Left forelimb (tissue), 1 donor: ENCODE data around the gene RPL38.
A peak's percentile ranks its signal among the peaks of the same experiment; 100 is the strongest.

Experiments used
- DNase-seq: peaks from one replicate; pipeline ENCODE4 v3.0.0-alpha.2; 2018; ENCODE audit warnings: low spot score

RPL38 gene

DNA sequence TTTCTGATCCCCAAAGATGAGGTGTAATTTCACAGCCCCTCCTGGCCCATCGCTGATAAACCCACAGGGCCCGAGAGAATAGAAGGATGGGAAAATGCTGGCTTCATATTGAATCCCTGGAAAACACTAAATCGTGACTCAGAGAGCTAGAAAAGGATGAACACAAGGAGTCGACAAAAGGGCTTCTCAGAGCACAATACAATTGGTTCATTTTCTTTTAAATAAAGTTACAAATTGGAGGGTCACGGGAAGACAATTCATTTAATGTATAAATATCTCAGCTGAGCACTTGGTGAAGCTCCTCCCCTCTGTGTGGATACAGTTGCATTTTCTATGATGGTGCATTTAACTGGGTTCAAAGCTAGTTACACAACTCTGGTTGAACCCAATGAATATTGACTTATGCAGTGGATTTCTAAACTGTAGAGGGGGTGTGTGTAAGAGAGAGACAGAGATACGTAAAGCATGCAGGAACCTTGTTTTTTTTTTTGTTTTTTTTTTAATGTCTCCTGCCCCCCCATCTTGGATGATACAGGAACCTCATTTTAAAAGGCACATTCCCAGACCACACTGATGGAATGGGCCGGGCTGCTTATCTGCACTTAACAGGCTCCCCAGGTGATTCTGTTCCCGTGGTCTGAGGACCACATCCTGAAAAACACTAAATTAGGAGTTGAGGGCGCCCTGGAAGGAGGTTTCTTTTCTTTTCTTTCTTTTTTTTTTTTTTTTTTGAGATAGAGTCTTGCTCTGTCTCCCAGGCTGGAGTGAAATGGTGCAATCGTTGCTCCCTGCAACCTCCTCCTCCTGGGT, 24.0 kb downstream of the RPL38 start:
- no peak for DNase-seq

DNA sequence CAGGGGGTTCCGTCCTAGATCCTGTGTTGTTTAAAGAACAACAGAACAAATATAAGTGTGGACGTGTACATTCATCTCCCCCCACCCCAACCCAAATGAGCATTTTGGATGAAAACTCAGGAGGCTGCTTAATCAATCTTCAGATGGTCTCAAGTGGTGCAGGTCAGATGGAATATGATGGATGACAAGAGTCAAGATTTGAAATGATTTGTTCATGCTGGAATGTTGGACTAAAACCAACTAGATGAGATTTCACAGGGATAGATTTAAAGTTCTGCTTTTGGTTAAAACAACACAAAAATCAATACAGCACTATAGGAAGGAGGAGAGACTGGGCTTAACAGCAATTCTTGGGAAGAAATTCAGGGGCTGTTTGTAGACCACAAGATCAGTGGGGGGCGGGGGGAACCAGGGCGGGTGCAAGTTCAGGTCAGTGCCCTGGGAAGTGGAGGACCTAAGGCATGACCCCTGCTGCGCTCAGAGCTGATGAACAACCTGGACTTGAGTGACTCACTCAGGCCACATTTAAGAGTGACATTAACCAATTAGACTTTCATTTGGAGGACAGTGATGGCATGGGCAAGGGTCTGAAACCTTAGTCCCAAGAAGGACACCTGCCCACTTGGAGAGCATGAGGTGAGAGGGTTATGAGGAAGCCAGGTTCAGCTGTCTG, 25.0 kb downstream of the RPL38 start:
- no peak for DNase-seq

DNA sequence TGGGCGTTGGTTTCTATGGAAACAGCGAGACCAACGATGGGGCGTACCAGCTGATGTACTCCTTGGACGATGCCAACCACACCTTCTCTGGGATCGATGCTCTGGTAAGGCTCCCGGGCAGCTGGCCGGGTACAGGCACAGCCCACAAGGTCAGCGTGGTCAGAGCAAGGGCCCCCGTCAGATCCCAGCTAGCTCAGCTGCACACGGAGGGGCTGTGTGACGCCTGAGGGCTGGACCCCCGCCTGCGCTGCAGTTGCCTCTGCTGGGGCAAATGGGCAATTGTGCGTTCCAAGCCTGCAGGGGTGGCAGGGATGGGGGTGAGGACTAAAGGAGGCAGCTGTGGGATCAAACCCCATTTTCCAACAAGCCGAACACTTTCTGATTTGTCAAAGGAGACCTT, 27.4 kb downstream of the RPL38 start:
- no peak for DNase-seq

DNA sequence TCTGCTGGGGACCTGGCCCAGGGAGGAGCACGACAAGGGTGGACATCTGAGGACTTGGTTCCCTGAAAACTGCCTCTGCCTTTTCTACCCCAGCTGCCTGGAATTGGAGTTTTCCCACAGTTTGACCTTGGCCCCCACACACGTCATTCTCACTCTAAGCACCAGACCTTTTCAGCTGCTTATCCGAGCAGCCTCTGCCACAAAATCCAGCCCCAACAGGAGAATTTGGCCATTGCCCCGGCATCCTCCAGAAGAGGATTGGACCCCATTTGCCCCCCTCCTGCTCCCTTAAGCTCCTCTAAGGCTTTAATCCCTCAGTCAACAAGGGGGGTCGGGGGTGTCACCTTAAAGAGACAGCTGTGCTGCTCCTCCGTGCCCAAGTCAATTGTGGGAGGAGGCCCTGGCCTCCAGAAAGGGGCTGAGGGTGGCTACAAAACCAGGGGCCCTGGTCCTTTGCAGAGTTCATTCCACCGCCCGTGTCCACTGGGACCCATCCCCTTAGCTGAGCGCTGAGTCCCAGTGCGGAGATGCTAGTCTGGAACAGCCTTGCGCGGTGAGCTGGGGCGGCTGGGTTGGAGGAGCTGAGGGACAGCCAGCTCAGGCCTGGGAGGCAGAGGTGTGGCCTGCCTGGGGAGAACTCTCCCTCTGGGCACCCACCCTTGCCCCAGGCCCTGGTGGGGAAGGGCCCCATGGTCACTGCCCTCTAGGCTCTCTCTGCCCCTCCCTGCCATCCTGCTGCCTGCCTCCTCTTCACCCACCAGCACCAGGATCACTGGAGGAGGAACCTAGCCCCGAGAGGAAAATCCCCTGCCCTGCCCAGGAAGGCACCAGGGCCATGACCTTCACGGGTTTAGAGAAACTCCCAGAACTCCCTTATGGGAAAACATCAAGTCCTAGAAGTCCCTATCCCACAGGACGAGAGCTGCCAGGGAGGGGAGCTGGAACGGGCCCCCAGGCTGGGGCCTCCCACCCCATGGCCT, 28.7 kb downstream of the RPL38 start:
- no peak for DNase-seq

DNA sequence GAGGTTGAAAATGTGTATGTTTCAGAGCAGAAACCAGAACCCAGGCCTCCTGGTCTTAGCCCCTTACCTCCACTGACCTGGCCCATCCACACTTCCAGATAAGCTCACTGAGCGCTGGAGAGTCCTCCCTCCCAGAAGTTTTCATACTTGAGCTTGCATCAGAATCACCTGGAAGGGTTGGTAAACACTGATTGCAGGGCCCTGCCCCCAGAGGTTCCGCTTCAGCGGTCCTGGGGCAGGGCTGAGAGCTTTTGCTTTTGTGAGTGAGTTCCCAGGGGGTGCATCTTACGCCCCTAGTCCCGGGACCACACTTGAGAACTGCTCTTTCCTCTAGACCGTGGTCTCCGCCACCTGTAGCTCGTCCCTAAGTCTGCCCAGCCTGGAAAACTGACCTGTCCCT, 30.5 kb downstream of the RPL38 start:
- no peak for DNase-seq

DNA sequence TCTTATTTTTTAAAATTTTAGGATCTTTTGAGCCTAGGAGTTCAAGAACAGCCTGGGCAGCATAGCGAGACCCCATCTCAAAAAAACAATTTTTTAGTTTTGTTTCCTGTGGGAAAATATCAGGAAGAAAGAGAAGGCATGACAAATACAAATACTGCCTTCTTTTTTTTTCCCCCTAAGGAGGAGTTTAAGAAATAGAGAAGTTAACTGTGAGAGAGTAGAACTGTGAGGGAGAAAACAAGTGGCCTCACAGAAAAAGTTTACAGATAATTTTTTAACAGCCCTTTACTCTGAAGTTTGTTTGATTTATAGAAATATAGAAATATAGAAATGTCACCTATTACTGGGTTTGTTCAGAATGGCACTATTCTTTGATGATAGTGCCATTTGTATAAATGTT, 31.0 kb downstream of the RPL38 start:
- DNase-seq: no peak

DNA sequence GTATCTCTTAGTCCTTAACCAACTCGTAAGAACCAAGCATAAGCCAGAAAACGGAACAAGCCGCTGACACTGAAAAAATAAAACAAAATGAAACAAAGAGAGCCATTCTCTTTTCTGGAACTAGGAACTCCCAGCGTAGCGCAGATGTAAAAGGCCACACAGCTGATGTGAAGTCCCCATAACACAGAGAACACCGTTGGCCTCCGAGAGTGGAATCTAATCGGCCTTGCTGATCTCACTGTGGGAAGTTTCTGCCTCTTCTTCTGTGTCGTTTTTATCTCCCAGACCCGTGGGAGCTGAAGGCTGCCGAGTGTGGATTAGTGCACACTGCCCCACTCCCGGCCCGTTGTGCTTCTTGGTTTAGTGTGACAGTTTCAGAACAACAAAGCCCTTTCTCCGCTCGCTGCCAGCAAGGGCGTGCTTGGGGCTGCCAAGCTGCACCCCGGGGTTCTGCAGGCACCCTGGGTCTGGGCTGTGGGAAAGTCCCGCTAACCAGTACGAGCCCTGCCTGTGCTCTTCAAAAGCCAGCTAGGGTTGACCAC, 31.6 kb downstream of the RPL38 start:
- no peak for DNase-seq

DNA sequence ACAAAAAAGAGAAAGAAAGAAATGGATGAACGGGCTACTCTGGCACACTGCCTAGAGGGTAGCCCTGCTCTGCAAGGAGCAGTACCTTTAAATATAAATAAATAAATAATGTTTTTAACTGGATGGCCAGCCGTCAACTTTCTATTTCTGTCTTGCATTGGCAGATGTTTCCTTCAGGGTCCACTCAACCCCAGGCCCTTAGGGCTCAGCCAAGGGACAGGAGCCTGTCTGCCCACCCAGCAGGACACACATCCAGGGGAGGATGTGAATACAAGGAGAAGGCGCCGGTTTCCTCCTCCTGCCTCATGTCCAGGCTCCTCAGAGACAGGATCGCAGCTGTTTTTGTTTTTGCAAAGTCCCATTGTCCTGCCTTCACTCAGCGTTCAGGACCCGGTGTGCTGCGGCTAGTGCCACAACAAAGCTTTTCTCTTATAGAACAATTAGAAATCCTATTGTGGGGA, 32.5 kb downstream of the RPL38 start:
- DNase-seq: no peak

DNA sequence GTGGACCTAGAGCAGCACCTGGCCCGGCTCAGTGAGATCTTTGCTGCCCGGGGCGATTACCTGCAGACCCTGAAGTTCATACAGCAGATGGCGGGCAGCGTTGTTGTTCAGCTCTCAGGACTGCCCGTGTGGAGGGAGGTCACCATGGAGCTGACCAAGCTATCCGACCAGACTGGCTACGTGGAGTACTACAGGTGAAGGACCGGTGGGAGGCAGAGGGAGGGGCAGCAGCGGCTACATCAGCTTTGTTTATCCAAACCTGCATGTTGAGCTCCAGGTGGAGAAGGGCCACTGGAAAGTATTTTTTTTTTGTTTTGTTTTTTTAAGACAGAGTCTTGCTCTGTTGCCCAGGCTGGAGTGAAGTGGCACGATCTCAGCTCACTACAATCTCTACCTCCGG, 33.8 kb downstream of the RPL38 start:
- DNase-seq: no peak

DNA sequence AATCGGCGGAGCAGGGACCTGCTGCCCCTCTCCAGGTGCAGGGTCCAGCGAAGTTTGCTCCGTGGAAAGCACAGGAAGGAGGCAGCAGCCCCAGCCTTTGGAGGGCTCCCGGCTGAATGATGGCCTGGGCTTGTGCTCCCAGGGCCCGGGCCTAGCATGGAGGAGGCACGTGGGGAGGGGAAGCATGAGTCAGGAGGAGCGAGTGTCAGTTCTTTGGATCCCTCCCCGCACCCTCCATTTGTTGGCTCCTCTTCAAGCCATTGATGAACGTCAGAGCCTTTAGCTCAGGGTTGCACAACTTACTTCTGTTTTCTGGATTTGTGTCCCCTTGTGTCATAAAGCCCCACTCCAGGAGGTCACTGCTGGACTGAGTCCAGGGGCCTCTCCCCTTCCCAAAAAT, 35.7 kb downstream of the RPL38 start:
- DNase-seq: no peak

DNA sequence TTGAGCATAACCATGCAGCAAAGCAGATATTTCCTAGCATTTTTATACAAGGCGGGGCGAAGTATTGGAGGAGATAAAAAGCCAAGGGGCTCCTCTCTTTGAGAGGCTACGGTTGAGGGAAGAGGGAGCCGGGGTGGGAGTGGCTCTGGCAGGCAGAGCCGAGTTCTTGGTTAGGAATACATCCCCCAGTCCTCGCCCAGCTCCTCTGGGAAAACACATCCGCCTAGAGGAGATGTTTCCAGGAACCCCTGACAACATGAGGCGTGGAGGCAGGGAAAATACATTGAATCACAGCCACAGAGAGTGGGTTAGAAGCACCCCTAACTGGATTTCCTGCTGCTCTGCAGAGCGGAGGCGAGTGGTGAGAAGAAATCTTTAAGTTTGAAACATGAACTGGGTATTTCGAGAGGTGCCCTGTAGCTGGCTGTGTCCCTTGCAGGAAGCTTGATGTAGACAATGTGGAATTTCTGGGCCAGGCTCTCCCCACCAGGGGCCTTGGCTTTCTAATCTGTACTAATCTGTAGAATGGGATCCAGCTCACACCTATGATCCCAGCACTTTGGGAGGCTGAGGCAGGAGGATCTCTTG, 37.2 kb downstream of the RPL38 start:
- peak; percentile 87 for DNase-seq

DNA sequence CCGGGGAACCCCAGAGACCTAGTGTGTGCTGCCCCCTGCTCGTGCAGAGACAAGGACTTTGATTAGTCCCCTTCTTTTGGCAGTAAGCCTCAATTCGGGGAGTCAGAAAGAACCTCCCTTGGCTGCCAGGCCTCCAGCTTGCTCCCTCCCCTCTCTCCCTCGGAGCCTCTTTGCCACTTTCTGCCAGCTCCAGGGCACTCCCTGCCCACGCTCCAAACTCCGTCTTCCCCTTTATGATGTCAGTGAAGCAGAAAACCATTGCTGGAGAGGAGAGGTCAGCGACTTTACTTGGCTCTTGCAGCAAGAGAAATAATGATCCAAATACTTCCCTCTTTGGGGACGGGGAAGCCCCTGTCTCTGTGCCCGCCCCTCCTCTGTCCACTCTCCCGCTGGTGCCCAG, 38.0 kb downstream of the RPL38 start:
- DNase-seq: no peak

DNA sequence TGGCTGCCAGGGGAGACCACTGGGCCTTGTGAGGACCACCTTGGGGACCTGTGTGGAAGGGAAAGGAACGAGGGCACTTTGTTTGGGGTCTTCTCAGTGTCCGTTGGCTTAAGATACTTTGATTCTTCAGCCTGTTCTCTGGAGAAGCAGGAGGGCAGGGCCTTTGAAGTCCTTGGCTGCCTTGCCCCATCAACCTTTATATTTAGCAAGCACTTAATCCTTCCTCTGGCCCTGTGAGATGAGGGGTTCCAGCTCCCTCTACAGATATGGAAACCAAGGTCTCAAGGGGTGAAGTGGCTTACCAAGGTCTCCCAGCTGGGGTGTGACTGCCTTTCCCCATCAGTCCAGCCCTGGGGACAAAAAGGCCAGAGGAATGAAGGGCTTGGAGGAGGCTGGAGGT, 38.4 kb downstream of the RPL38 start:
- DNase-seq: no peak

DNA sequence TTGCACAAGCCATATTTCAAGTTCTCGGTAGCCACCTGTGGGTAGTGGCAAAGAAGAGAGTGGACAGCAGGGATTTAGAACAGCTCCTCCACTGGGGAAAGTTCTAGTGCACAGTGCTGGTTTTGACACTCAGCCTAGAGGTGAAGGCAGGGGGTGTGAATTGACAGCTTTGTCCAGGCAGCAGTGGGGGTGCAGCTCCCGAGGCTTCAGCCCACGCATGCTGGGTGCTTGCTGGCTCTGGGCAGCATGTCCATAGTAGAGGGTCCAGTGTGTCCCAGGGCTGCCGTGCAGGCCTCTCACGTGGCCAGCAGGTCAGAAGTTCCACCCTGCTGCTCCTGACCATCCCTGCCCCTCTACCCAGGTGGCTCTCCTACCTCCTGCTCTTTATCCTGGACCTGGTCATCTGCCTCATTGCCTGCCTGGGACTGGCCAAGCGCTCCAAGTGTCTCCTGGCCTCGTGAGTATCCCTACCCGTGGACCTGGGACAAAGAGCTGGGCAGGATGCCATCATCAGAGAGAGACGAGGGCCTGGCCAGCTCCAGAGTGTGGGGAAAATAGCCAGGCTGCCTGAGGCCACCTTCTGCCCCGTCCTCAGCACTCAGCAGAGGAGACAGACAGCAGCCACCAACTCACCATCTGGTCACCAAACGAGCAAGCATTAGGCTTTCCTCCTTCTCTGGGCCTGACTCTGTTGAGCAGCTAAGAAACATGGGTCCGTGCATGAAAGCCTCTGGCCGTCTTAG, 39.7 kb downstream of the RPL38 start:
- no peak for DNase-seq

DNA sequence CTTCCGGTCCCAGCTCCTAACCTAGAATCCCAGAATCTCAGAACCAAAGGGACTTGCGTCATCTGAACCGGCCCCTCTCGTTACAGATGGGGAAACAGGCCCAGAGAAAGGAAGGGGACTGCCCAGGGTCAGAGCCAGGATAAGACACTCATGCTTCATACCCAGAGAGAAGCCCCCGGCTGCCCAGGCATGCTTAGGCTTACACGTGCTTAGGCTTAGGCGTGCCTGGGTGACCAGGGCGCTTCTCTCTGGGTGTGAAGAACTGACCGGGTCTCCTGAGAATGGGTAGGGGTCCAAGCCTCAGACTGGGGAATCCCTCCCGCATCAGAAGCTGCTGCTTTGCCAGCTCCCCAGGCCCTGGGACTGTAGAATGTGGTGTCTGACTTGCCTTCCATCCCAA, 40.6 kb downstream of the RPL38 start:
- no peak for DNase-seq

DNA sequence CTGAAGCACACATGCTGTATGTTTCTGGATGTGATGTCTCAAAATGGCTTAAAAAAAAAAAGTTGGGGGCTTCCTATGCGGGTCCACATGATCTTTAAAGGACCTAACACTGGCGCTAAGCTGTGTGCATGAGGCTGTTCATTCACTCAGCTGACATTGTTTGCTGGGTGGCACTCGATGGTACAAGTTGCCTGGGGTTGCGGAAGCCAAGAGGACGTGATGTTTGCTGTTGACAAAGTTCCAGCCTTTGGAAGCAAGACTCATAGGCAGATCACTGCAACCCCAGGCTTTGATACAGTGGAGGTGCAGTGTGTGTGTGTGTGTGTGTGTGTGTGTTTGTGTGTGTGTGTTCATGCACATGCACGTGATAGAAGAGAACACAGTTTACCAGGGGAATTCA, 41.1 kb downstream of the RPL38 start:
- no peak for DNase-seq

DNA sequence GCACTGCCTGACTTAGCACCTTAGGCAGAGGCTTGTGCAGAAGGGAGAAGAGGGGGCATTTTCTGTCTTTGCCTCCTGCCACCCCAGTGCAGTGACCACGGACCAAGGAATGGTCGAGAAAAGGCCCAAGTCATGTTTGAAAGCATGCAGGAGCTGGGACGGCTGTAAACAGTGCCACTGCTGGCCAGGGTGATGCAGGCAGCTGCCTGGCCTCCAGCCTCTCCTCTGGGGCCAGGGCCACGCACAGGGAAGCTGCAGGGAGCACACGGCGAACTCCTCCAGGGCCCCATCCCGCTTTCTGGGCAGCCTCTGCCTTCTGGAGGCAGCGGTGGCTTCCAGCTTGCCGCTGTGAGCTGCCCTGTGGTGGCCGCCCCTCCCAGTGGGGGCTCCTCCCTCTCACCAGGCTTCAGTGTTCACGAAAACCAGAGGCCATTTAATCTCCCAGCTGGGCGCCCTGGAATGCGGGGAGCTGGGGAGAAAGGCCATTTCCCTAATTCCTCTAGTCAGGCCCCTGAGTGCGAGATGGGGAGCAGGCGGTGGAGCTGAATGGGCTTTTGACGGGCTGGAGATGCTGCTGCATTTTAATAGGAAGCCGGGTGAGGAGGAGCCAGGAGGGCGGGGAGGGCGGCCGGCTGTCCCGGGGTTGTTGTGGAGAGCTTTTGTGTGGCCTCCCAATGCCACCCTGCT, 41.8 kb downstream of the RPL38 start:
- DNase-seq: no peak

DNA sequence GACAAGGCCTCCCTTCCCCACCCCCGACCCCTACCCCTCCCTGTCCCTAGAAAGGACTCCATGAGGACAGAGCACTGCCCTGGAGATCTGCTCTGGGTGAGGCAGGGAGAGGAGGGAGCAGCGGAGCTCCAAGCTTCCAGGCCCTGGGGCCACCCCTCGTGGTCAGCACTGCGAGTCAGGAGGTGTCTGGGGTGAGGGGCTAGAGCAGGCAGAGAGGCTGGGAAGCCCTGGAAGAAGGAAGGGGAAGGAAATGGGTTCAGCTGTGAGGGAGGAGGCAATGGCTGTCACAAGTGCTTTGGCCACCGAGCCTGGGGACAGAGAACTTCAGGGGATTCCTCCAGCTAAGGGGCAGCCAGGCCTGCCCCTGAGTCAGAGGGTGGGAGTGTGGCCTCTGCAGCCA, 42.4 kb downstream of the RPL38 start:
- no peak for DNase-seq

DNA sequence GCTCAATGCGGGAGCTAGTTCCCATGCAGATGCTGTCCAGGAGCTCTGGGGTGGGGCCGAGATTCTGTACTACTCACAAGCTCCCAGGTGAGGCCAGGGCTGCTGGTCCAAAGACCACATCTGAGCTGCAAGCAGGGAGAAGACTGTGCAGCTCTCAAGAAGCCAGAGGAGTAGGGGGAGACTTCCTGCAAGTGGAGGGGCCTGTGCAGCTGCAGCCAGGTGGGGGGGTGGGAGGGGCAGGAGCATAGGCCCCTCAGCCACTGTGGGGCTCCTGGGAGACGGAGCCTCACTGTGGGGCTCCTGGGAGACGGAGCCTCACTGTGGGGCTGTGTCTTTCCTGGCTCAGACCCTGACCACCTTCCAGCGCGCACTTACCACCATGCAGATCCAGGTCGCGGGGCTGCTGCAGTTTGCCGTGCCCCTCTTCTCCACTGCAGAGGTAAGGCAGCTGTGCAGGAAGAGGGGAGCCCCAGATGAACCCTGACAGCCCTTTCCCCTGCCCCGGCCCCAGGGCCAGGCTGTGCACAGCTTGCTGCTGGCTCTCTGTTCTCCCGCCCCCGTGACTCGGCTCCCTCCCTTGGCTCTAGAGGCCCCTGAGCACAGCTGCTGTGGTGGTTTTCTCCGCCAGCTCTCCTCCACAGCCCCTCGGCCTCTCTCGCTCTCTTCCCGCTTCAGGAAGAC, 46.3 kb downstream of the RPL38 start:
- peak; percentile 85 for DNase-seq
